ENCODE data around the gene SFXN2.

- TF ChIP-seq CTCF (IDR thresholded peaks at IDR 0.05) (no peak), POLR2A (IDR thresholded peaks at IDR 0.05) (no peak)
Measured at GRCh38 chr10:102783568-102783967, 69.1 kb downstream of the SFXN2 start.

Data from uterus (tissue), 2 donors.